Measurements from ENCODE around the gene PXMP2.

PXMP2 gene

DNA sequence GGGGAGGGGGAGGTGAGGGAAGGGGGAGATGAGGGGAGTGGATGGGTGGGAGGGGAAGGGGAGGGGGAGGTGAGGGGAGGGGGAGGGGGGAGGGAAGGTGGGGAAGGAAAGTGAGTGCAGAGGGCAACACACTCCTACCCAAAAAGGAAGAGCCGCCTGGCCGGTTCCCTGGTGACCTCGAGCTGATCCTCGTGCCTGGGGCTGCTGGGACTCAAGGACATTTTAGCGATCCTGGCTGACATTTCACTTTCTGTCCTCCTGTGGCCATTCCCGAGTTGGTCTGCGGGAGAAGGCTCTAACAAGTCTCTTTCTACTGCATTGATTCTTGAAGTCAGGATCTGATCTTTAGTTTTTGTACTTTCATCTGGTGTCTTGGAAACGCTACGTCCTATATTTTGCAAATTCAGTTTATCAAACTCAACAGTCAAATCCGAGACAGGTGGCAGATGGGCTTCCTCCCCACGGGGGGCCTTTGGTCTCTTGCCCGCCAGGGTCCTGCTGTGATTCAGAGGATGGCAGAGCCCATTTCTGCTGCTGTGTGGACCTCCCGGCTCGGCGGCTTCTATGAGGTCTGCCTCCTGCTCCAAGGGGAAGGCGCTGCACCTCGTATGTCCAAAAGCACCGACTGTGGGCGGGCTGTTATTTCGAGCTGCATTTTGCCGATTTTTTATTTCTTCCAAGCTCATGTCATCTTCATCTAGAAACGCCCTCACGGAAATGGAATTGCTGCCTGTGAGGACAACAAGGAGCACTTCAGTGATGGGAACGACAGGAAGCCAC is 42.3 kb downstream of the PXMP2 start:
- Histone ChIP-seq H3K27me3 (ENCODE audit: control insufficient read depth, insufficient read depth, low read length) (no peaks in the 10 kb centered on the region), H3K36me3 (ENCODE audit: control insufficient read depth, low read depth, low read length) (peaks cover 92% of the 10 kb centered on the region), H3K9me3 (ENCODE audit: control insufficient read depth, low read depth, low read length) (no peaks in the 10 kb centered on the region), H3K4me1 (ENCODE audit: control insufficient read depth, low read depth, low read length) (no peaks in the 10 kb centered on the region), H3K27ac (ENCODE audit: low read length) (no peak overlapping the region), H3K9ac (ENCODE audit: low read length) (no peak overlapping the region), H3K4me3 (ENCODE audit: low read length) (no peak overlapping the region)

DNA sequence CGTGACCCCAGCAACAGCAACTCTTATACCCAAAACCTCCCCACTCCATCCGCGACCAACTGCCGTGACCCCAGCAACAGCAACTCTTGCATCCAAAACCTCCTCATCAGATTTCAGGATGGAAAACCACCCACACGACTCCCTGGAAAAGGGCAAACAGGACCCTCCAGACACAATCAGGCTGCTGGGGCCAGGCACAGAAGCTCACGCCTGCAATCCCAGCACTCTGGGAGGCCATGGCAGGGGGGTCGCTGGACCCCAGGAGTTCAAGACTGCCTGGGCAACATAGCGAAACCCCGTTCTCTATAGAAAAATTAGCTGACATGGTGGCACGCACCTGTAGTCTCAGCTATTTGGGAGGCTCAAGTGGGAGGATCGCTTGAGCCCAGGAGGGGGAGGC is 43.0 kb downstream of the PXMP2 start:
- Histone ChIP-seq H3K9ac (ENCODE audit: low read length) (no peak overlapping the region), H3K9me3 (ENCODE audit: control insufficient read depth, low read depth, low read length) (no peaks in the 10 kb centered on the region), H3K4me3 (ENCODE audit: low read length) (no peak overlapping the region), H3K27ac (ENCODE audit: low read length) (no peak overlapping the region), H3K4me1 (ENCODE audit: control insufficient read depth, low read depth, low read length) (no peaks in the 10 kb centered on the region), H3K27me3 (ENCODE audit: control insufficient read depth, insufficient read depth, low read length) (no peaks in the 10 kb centered on the region), H3K36me3 (ENCODE audit: control insufficient read depth, low read depth, low read length) (peaks cover 92% of the 10 kb centered on the region)

DNA sequence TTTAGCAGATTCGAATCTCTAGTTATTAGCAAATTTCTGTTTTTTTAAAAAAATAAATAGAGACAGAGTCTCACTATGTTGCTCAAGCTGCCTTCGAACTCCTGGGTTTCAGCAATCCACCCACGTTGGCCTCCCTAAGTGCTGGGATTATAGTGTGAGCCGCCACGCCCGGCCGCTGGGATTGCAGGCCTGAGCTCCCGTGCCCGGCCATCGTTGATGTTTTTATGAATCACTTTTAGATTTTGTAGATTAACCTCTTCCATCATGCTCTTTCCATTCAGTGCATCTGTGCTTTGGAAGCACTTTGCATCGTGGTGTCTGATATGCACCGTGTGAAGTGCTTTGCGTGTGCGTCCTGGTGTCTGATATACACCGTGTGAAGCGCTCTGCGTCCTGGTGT is 44.2 kb downstream of the PXMP2 start:
- Histone ChIP-seq H3K27ac (ENCODE audit: low read length) (no peak overlapping the region), H3K4me1 (ENCODE audit: control insufficient read depth, low read depth, low read length) (no peaks in the 10 kb centered on the region), H3K9me3 (ENCODE audit: control insufficient read depth, low read depth, low read length) (no peaks in the 10 kb centered on the region), H3K36me3 (ENCODE audit: control insufficient read depth, low read depth, low read length) (peaks cover 91% of the 10 kb centered on the region), H3K4me3 (ENCODE audit: low read length) (no peak overlapping the region), H3K27me3 (ENCODE audit: control insufficient read depth, insufficient read depth, low read length) (no peaks in the 10 kb centered on the region), H3K9ac (ENCODE audit: low read length) (no peak overlapping the region)

DNA sequence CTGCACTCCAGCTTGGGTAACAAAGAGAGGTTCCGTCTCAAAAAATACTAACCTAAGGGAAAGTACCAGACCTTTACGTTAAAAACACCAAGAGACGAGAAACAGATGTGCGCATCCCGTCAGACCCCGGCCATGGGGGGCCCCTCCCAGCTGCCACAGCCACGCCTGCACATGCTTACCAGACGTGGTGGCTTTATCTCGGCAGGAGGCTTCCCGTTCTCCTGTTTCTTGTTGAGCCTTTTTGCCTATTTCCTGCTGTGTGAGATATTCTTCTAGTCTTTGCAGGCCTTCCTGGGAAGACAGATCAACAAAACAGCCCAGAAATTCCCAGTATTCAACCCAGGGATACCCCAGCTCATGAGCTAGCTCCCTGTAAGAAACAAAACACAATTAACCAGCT is 46.8 kb downstream of the PXMP2 start:
- peaks cover 86% of the 10 kb centered on the region for H3K36me3 ChIP-seq (ENCODE audit: control insufficient read depth, low read depth, low read length)

DNA sequence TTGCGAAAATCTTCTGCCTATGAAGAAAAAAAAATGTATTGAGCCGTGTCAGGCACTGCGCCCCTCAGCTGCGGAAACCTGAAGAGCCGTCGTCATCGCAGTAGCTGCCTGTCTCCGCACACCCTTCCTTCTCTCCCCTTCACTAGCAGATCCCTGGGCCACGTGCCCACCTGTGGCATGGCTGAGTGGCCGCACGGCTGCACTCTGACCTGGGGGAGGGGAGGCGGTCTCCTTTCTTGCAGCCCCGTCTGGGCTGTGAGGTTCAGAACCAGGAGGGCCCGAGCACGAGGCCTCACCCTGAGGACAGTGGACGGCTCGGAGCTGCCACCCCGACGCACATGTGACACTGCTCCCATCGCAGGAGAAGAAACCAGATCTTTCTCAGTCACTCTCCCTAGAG is 48.1 kb downstream of the PXMP2 start:
- Histone ChIP-seq H3K4me1 (ENCODE audit: control insufficient read depth, low read depth, low read length) (no peaks in the 10 kb centered on the region), H3K36me3 (ENCODE audit: control insufficient read depth, low read depth, low read length) (peaks cover 91% of the 10 kb centered on the region), H3K9me3 (ENCODE audit: control insufficient read depth, low read depth, low read length) (no peaks in the 10 kb centered on the region), H3K4me3 (ENCODE audit: low read length) (no peak overlapping the region), H3K9ac (ENCODE audit: low read length) (no peak overlapping the region), H3K27me3 (ENCODE audit: control insufficient read depth, insufficient read depth, low read length) (no peaks in the 10 kb centered on the region), H3K27ac (ENCODE audit: low read length) (no peak overlapping the region)

More for the DNA sequence above, 46.8 kb downstream of the PXMP2 start:
- Histone ChIP-seq H3K4me1 (ENCODE audit: control insufficient read depth, low read depth, low read length) (no peaks in the 10 kb centered on the region), H3K9me3 (ENCODE audit: control insufficient read depth, low read depth, low read length) (no peaks in the 10 kb centered on the region), H3K27ac (ENCODE audit: low read length) (no peak overlapping the region), H3K4me3 (ENCODE audit: low read length) (no peak overlapping the region), H3K9ac (ENCODE audit: low read length) (no peak overlapping the region), H3K27me3 (ENCODE audit: control insufficient read depth, insufficient read depth, low read length) (no peaks in the 10 kb centered on the region)

DNA sequence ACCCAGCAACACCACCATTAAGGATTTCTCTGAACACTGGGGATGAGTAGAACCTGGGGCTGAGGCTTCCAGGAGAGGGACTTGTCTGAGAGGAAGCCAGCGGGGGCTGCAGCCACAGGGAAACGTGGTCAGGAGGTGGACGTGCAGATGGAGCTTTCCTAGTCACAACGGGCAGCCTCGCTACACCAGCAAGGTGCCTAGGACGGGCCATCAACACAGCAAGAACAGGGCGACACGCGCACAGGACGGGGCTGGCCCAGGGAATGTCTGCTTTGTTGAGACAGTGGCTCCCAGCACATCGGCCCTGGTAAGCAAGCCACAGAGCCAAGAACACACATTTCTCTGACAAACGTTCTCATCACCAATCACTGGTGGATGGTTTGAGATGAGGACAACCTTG is 49.0 kb downstream of the PXMP2 start:
- Histone ChIP-seq H3K27ac (ENCODE audit: low read length) (no peak overlapping the region), H3K4me1 (ENCODE audit: control insufficient read depth, low read depth, low read length) (no peaks in the 10 kb centered on the region), H3K9me3 (ENCODE audit: control insufficient read depth, low read depth, low read length) (no peaks in the 10 kb centered on the region), H3K36me3 (ENCODE audit: control insufficient read depth, low read depth, low read length) (peaks cover 91% of the 10 kb centered on the region), H3K27me3 (ENCODE audit: control insufficient read depth, insufficient read depth, low read length) (no peaks in the 10 kb centered on the region), H3K9ac (ENCODE audit: low read length) (no peak overlapping the region), H3K4me3 (ENCODE audit: low read length) (no peak overlapping the region)

DNA sequence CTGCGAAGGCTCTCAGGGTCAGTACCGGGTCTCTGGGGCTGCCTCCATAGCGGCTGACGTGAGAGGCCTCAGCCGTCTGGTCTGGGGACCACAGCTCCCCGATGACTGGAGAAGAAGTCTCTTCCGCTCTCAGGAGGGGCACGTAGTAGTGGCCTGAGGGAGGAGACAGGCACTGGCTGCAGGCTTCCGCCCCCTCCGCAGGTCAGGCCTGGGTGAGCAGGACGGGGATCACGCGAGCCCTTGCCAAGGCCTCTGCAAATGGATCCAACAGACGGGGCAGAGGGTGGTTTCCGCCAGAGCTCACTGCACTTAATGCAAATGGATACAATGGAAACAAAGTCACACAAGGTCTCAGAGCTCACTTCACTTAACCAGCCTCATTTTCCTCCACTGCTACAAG is 49.5 kb downstream of the PXMP2 start:
- no peaks in the 10 kb centered on the region for H3K9me3 ChIP-seq (ENCODE audit: control insufficient read depth, low read depth, low read length)
- H3K9ac ChIP-seq (ENCODE audit: low read length) = no peak overlapping the region
- no peak overlapping the region for H3K27ac ChIP-seq (ENCODE audit: low read length)
- H3K4me1 ChIP-seq (ENCODE audit: control insufficient read depth, low read depth, low read length) = no peaks in the 10 kb centered on the region
- no peaks in the 10 kb centered on the region for H3K27me3 ChIP-seq (ENCODE audit: control insufficient read depth, insufficient read depth, low read length)
- no peak overlapping the region for H3K4me3 ChIP-seq (ENCODE audit: low read length)
- H3K36me3 ChIP-seq (ENCODE audit: control insufficient read depth, low read depth, low read length) = peaks cover 91% of the 10 kb centered on the region

DNA sequence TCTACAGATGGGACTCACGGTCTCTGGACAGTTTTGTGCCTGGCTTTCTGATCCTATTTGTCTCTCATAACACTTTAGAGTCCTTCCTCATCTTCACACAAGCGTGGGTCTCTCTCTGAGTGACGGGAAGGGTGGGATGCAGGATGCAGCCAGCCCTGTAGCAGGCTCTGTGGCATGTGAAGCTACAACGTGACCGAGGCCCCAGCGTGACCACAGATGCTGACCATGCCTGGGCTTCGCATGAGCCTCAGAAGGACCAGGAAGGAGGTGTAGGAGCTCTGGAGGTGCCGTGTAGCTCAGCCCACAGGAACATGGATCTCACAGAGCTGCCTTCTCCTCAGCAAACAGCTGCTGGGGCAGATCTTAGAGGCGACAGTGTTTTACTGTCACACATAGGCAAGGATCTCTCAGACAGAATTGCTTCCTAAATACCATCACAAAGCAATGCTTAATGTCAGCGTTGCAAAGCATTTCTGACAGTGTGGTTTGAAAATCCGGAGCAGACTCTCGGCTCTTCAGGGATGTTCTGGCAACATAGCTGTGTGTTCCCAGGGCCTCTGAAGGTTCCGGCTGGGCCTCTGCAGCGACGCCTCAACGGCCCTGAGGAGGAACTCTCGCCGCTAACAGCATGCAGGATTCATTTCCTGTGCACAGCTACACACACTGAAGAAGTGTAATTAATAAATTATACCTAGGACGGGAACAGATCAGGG is 52.4 kb downstream of the PXMP2 start:
- H3K9ac ChIP-seq (ENCODE audit: low read length) = no peak overlapping the region
- peaks cover 89% of the 10 kb centered on the region for H3K36me3 ChIP-seq (ENCODE audit: control insufficient read depth, low read depth, low read length)
- H3K27ac ChIP-seq (ENCODE audit: low read length) = no peak overlapping the region
- H3K27me3 ChIP-seq (ENCODE audit: control insufficient read depth, insufficient read depth, low read length) = no peaks in the 10 kb centered on the region
- H3K9me3 ChIP-seq (ENCODE audit: control insufficient read depth, low read depth, low read length) = no peaks in the 10 kb centered on the region
- no peaks in the 10 kb centered on the region for H3K4me1 ChIP-seq (ENCODE audit: control insufficient read depth, low read depth, low read length)
- no peak overlapping the region for H3K4me3 ChIP-seq (ENCODE audit: low read length)

DNA sequence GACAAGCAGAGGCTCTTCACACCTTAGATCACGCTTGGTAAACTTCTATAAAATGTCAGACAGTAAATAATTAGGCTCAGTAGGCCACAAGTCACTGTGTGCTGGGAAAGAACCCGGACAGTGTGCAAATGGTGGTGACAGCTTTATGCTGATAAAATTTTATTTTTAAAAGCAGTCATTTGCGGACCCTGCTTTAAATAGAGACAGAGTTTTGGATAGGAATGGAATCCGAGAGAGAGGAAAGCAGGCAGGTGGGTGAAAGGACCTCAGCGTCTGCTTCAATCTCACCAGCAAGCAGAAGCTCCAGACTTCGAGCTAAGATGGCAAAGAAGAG is 52.9 kb downstream of the PXMP2 start:
- no peaks in the 10 kb centered on the region for H3K27me3 ChIP-seq (ENCODE audit: control insufficient read depth, insufficient read depth, low read length)
- peaks cover 87% of the 10 kb centered on the region for H3K36me3 ChIP-seq (ENCODE audit: control insufficient read depth, low read depth, low read length)
- no peak overlapping the region for H3K9ac ChIP-seq (ENCODE audit: low read length)
- H3K9me3 ChIP-seq (ENCODE audit: control insufficient read depth, low read depth, low read length) = no peaks in the 10 kb centered on the region
- H3K4me1 ChIP-seq (ENCODE audit: control insufficient read depth, low read depth, low read length) = no peaks in the 10 kb centered on the region
- H3K27ac ChIP-seq (ENCODE audit: low read length) = no peak overlapping the region
- no peak overlapping the region for H3K4me3 ChIP-seq (ENCODE audit: low read length)

DNA sequence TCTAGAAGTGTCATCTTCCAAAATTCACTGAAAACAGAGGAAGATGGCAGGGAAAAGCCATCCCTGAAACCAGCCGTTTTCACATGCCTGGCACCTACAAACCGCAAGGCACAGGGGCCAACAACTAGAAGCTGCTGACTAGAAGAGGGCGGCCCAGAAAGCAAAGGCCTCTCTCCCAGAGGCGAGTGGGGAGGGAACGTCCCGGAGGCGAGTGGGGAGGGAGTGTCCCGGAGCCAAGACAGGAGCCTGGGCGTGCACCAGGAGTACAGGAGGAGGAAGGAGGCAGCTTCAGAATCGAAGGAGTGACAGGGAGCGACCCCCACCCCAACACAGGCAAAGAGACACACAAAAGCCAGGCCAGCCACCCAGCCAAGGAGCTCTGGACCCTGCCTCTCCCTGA is 53.3 kb downstream of the PXMP2 start:
- Histone ChIP-seq H3K4me1 (ENCODE audit: control insufficient read depth, low read depth, low read length) (no peaks in the 10 kb centered on the region), H3K9me3 (ENCODE audit: control insufficient read depth, low read depth, low read length) (no peaks in the 10 kb centered on the region), H3K9ac (ENCODE audit: low read length) (no peak overlapping the region), H3K27ac (ENCODE audit: low read length) (no peak overlapping the region), H3K36me3 (ENCODE audit: control insufficient read depth, low read depth, low read length) (peaks cover 87% of the 10 kb centered on the region), H3K27me3 (ENCODE audit: control insufficient read depth, insufficient read depth, low read length) (no peaks in the 10 kb centered on the region), H3K4me3 (ENCODE audit: low read length) (no peak overlapping the region)

DNA sequence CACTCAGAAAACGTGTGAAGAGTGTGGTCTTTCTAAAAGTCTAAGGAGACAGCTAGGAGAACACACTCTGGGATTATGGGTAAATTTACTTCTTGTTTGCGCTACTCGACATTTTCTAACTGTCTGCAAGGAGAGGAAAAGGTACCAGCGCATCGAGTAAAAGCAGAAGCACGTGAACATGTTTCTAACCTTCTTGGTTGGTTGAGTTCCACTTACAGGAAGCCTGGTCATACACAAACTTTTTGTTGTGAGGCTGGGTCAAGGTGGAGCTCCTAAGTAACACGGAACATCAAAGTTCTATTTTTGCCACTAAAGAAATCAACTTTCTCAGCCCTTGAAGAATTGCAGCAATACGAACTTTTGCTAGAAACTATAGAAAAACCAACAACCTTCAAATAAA is 54.2 kb downstream of the PXMP2 start:
- Histone ChIP-seq H3K27ac (ENCODE audit: low read length) (no peak overlapping the region), H3K9ac (ENCODE audit: low read length) (no peak overlapping the region), H3K36me3 (ENCODE audit: control insufficient read depth, low read depth, low read length) (peaks cover 87% of the 10 kb centered on the region), H3K4me1 (ENCODE audit: control insufficient read depth, low read depth, low read length) (no peaks in the 10 kb centered on the region), H3K9me3 (ENCODE audit: control insufficient read depth, low read depth, low read length) (no peaks in the 10 kb centered on the region), H3K27me3 (ENCODE audit: control insufficient read depth, insufficient read depth, low read length) (no peaks in the 10 kb centered on the region), H3K4me3 (ENCODE audit: low read length) (no peak overlapping the region)

DNA sequence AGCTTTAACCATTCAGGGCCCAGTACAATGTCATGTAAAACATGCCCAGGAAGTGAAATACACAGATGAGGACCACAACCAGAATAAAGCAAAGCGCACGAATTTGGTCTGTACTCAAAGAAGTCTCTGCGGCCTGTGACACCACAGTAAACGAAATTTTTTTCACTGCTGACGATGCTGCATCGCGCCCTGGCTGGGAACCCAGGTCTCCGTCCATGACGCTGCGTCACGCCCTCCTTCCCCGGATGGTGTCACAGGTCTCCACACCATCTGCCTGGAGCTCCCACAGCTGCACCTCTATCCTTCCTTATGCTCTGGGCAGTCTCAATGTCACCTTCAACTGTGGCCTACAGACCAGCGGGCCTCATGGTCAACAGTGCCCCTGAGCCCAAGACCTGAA is 56.4 kb downstream of the PXMP2 start:
- no peaks in the 10 kb centered on the region for H3K4me1 ChIP-seq (ENCODE audit: control insufficient read depth, low read depth, low read length)
- no peaks in the 10 kb centered on the region for H3K9me3 ChIP-seq (ENCODE audit: control insufficient read depth, low read depth, low read length)
- no peak overlapping the region for H3K4me3 ChIP-seq (ENCODE audit: low read length)
- H3K27me3 ChIP-seq (ENCODE audit: control insufficient read depth, insufficient read depth, low read length) = no peaks in the 10 kb centered on the region
- H3K36me3 ChIP-seq (ENCODE audit: control insufficient read depth, low read depth, low read length) = peaks cover 94% of the 10 kb centered on the region
- no peak overlapping the region for H3K27ac ChIP-seq (ENCODE audit: low read length)
- H3K9ac ChIP-seq (ENCODE audit: low read length) = no peak overlapping the region
